Neuronal stem cell (in vitro differentiated cells): Measurements from ENCODE around the gene AFF3.

Source experiments
- DNase-seq: peaks from one replicate; pipeline ENCODE4 v3.0.0-alpha.2; 2013; ENCODE audit warnings: low spot score
- H2AFZ ChIP-seq: one replicate; pipeline ENCODE4 v1.6.1; 2013; ENCODE audit warnings: mild to moderate bottlenecking, low read length, inconsistent platforms
- H2AK5ac ChIP-seq: 2 replicates; pipeline ENCODE4 v1.6.1; 2013; ENCODE audit warnings: low read depth, mild to moderate bottlenecking, inconsistent platforms, low read length, moderate library complexity, mixed read lengths
- H2BK120ac ChIP-seq: 2 replicates; pipeline ENCODE4 v1.6.1; 2013; ENCODE audit warnings: low read depth, mild to moderate bottlenecking, inconsistent platforms, low read length, moderate library complexity, mixed read lengths
- H2BK12ac ChIP-seq: one replicate; pipeline ENCODE4 v1.6.1; 2013; ENCODE audit warnings: low read length, inconsistent platforms
- H2BK15ac ChIP-seq: 2 replicates; pipeline ENCODE4 v1.6.1; 2013; ENCODE audit warnings: mild to moderate bottlenecking, low read length, inconsistent platforms, mixed read lengths
- H2BK5ac ChIP-seq: one replicate; pipeline ENCODE4 v1.6.1; 2013; ENCODE audit warnings: inconsistent platforms, mild to moderate bottlenecking, low read length, moderate library complexity
- H3K14ac ChIP-seq: one replicate; pipeline ENCODE4 v1.6.1; 2013; ENCODE audit warnings: low read length, inconsistent platforms
- H3K18ac ChIP-seq: 2 replicates; pipeline ENCODE4 v1.6.1; 2013; ENCODE audit warnings: low read length, inconsistent platforms
- H3K23ac ChIP-seq: 2 replicates; pipeline ENCODE4 v1.6.1; 2013; ENCODE audit warnings: low read depth, mild to moderate bottlenecking, mixed read lengths, low read length, inconsistent platforms; ENCODE audit not compliant: poor library complexity
- H3K27ac ChIP-seq: replicated peaks from 3 replicates; pipeline ENCODE4 v1.5.1; 2013; ENCODE audit warnings: low read length, inconsistent platforms
- H3K27me3 ChIP-seq, 3 experiments: 2 replicates each; pipeline ENCODE4 v1.6.1; 2013; ENCODE audit warnings: low read length in 3 of 3, mild to moderate bottlenecking in 2 of 3, inconsistent platforms in 1 of 3, low read depth in 1 of 3, mixed read lengths in 1 of 3, moderate library complexity in 1 of 3; ENCODE audit not compliant: control insufficient read depth in 3 of 3, insufficient read depth in 3 of 3
- H3K36me3 ChIP-seq, 2 donors: replicated peaks in 1 of 2; 2 replicates each; pipeline ENCODE4 v1.6.1; 2013; ENCODE audit warnings: low read length in 2 of 2; ENCODE audit not compliant: control insufficient read depth in 2 of 2, insufficient read depth in 2 of 2
- H3K4ac ChIP-seq: 2 replicates; pipeline ENCODE4 v1.6.1; 2013; ENCODE audit warnings: inconsistent platforms, mild to moderate bottlenecking, low read length, moderate library complexity
- H3K4me1 ChIP-seq, 2 donors: 1 replicate in 1 of 2; 2 replicates in 1 of 2; pipeline ENCODE4 v1.6.1; 2013; ENCODE audit warnings: low read length in 2 of 2, low read depth in 1 of 2; ENCODE audit not compliant: control insufficient read depth in 2 of 2, insufficient read depth in 1 of 2
- H3K4me2 ChIP-seq: one replicate; pipeline ENCODE4 v1.6.1; 2013; ENCODE audit warnings: mild to moderate bottlenecking, low read length, inconsistent platforms; ENCODE audit not compliant: insufficient read depth, poor library complexity, severe bottlenecking
- H3K4me3 ChIP-seq, 2 donors: 2 replicates each; pipeline ENCODE4 v1.5.1; 2013; ENCODE audit warnings: low read length in 2 of 2, mild to moderate bottlenecking in 2 of 2, inconsistent platforms in 1 of 2, moderate library complexity in 1 of 2
- H3K79me1 ChIP-seq: one replicate; pipeline ENCODE4 v1.6.1; 2013; ENCODE audit warnings: low read depth, mild to moderate bottlenecking, inconsistent platforms, low read length, moderate library complexity
- H3K9ac ChIP-seq: one replicate; pipeline ENCODE4 v1.6.1; 2013; ENCODE audit warnings: mild to moderate bottlenecking, low read depth, low read length, inconsistent platforms; ENCODE audit not compliant: poor library complexity
- H3K9me3 ChIP-seq, 2 donors: replicated peaks in 1 of 2; 2 replicates each; pipeline versions ENCODE3 to v1.6.1; 2013; ENCODE audit warnings: low read length in 2 of 2, mild to moderate bottlenecking in 2 of 2, inconsistent platforms in 1 of 2, low read depth in 1 of 2, mixed read lengths in 1 of 2, moderate library complexity in 1 of 2; ENCODE audit not compliant: control insufficient read depth in 2 of 2, insufficient read depth in 1 of 2
- H4K8ac ChIP-seq: one replicate; pipeline ENCODE4 v1.6.1; 2013; ENCODE audit warnings: low read depth, mild to moderate bottlenecking, inconsistent platforms, low read length, moderate library complexity
- H4K91ac ChIP-seq: one replicate; pipeline ENCODE4 v1.6.1; 2013; ENCODE audit warnings: low read length, low read depth, mild to moderate bottlenecking, inconsistent platforms; ENCODE audit not compliant: poor library complexity
- WGBS, 2 donors: extraction: QIAGEN DNeasy Blood & Tissue Kit; methylation state at CpG; one replicate each; pipeline ENCODE4 v1.1.7; 2013; ENCODE audit warnings: missing lambda C conversion rate in 2 of 2, mixed read lengths in 1 of 2; ENCODE audit not compliant: insufficient read length in 2 of 2, insufficient replicate concordance in 1 of 2; ENCODE audit errors: extremely low coverage in 2 of 2; 5-methylcytosine and 5-hydroxymethylcytosine counted together

The AFF3 gene

GRCh38 chr2:99623613-99624012 lies 518.8 kb downstream of the AFF3 start:
- Histone ChIP-seq H3K4ac (no peak overlapping the region), H3K4me2 (no peak overlapping the region), H2BK15ac (no peak overlapping the region), H3K4me3 (peak overlapping the region in 1 of 2 donors; percentile 69), H3K27ac (no peak overlapping the region), H3K9me3 (peaks cover 3 to 8% of the 10 kb centered on the region in 2 donors), H3K79me1 (no peaks in the 10 kb centered on the region), H3K4me1 (peaks cover 3% of the 10 kb centered on the region in 2 donors), H3K14ac (peak overlapping the region; percentile 73), H2AFZ (no peak overlapping the region), H3K18ac (peak overlapping the region; percentile 79), H3K23ac (no peak overlapping the region), H2BK5ac (no peak overlapping the region), H2AK5ac (no peak overlapping the region), H3K27me3 (no peaks in the 10 kb centered on the region), H4K8ac (no peak overlapping the region), H4K91ac (no peak overlapping the region), H3K9ac (no peak overlapping the region), H2BK12ac (peak overlapping the region; percentile 33), H2BK120ac (no peak overlapping the region), H3K36me3 (no peaks in the 10 kb centered on the region)
- WGBS, 2 donors = no CpG with 5 or more reads among the region's 5 CpGs
- no peak for DNase-seq

GRCh38 chr2:99623035-99623434 lies 519.4 kb downstream of the AFF3 start:
- no CpG with 5 or more reads among the region's 4 CpGs for WGBS, 2 donors
- Histone ChIP-seq H2BK15ac (no peak overlapping the region), H3K9me3 (peaks cover 3 to 8% of the 10 kb centered on the region in 2 donors), H3K79me1 (no peaks in the 10 kb centered on the region), H3K36me3 (no peaks in the 10 kb centered on the region), H3K23ac (no peak overlapping the region), H3K9ac (no peak overlapping the region), H4K91ac (no peak overlapping the region), H3K18ac (no peak overlapping the region), H3K4me1 (peaks cover 3% of the 10 kb centered on the region in 2 donors), H2AFZ (no peak overlapping the region), H3K4ac (no peak overlapping the region), H4K8ac (no peak overlapping the region), H2BK12ac (no peak overlapping the region), H2AK5ac (no peak overlapping the region), H3K14ac (no peak overlapping the region), H3K4me2 (no peak overlapping the region), H2BK120ac (no peak overlapping the region), H3K27me3 (no peaks in the 10 kb centered on the region), H3K4me3 (no peak overlapping the region), H3K27ac (no peak overlapping the region), H2BK5ac (no peak overlapping the region)
- no peak for DNase-seq

GRCh38 chr2:99622534-99622933 lies 519.9 kb downstream of the AFF3 start:
- no peak for DNase-seq
- WGBS, 2 donors = no CpG with 5 or more reads among the region's 6 CpGs
- no peak overlapping the region for H3K9ac ChIP-seq
- H3K27me3 ChIP-seq = no peaks in the 10 kb centered on the region
- H3K79me1 ChIP-seq = no peaks in the 10 kb centered on the region
- H3K36me3 ChIP-seq = no peaks in the 10 kb centered on the region
- H2BK15ac ChIP-seq = no peak overlapping the region
- peaks cover 3% of the 10 kb centered on the region in 2 donors for H3K4me1 ChIP-seq
- H2BK120ac ChIP-seq = no peak overlapping the region
- H3K27ac ChIP-seq = no peak overlapping the region
- H3K14ac ChIP-seq = no peak overlapping the region
- no peak overlapping the region for H4K91ac ChIP-seq
- H3K4ac ChIP-seq = no peak overlapping the region
- no peak overlapping the region for H3K4me2 ChIP-seq
- no peak overlapping the region for H2BK12ac ChIP-seq
- H2BK5ac ChIP-seq = no peak overlapping the region
- H4K8ac ChIP-seq = no peak overlapping the region
- peak overlapping the region; percentile 45 for H3K23ac ChIP-seq
- H3K9me3 ChIP-seq = peaks cover 3 to 8% of the 10 kb centered on the region in 2 donors
- no peak overlapping the region for H2AFZ ChIP-seq
- no peak overlapping the region for H3K4me3 ChIP-seq
- H2AK5ac ChIP-seq = peak overlapping the region; percentile 36
- peak overlapping the region; percentile 73 for H3K18ac ChIP-seq

GRCh38 chr2:99621774-99622173 lies 520.6 kb downstream of the AFF3 start:
- Histone ChIP-seq H3K14ac (no peak overlapping the region), H3K9me3 (peaks cover 3 to 8% of the 10 kb centered on the region in 2 donors), H2AK5ac (no peak overlapping the region), H3K23ac (no peak overlapping the region), H2BK120ac (no peak overlapping the region), H4K91ac (no peak overlapping the region), H3K27ac (no peak overlapping the region), H3K18ac (no peak overlapping the region), H2BK12ac (no peak overlapping the region), H3K79me1 (no peaks in the 10 kb centered on the region), H3K4me1 (peaks cover 3% of the 10 kb centered on the region in 2 donors), H2BK15ac (no peak overlapping the region), H2BK5ac (no peak overlapping the region), H4K8ac (no peak overlapping the region), H2AFZ (no peak overlapping the region), H3K4me3 (no peak overlapping the region), H3K4me2 (no peak overlapping the region), H3K36me3 (no peaks in the 10 kb centered on the region), H3K9ac (no peak overlapping the region), H3K4ac (no peak overlapping the region), H3K27me3 (no peaks in the 10 kb centered on the region)
- no peak for DNase-seq
- no CpG with 5 or more reads among the region's 5 CpGs for WGBS, 2 donors
